ENCODE results near the gene CACNB4.
A peak's percentile ranks its signal among the peaks of the same experiment; 100 is the strongest.
"Not testable (repeated sequence)": the region's sequence is repeated elsewhere in the genome, so short reads cannot be mapped to it uniquely, and the experiment has no call there.

CACNB4 gene

GRCh38 chr2:152098496-152099366 lies at the start of gene CACNB4:
Gene CACNB4, minus strand, starts transcription at chr2:152099044.
- peak in 1 of 2 donors; percentile 3 for DNase-seq

GRCh38 chr2:152134488-152135280 lies 35.8 kb upstream of the CACNB4 start:
- DNase-seq: no peak

- DNase-seq: no peak
Measured at GRCh38 chr2:152132306-152132705, 33.5 kb upstream of the CACNB4 start.

DNA sequence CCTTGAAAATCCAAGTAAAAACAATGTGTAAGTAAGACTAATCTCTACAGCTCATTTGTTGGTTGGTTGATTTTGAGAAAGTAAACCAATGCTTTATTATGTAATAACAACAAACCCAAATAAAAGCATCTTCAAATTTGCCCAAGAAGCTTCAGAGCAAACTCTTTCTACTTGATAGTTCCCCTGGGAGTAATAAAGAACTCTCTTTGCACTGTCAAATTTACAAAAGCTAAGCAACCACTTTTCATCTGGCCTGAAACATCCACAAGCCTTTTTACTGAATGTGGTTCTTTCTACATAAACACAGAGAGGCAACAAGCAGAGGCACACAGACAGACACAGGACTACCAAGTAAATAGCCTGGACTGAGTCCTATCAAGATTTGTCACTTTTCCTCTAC lies 28.8 kb upstream of the CACNB4 start:
- no peak for DNase-seq

- no peak for DNase-seq
Measured at GRCh38 chr2:152126664-152127063, 27.8 kb upstream of the CACNB4 start.

DNA sequence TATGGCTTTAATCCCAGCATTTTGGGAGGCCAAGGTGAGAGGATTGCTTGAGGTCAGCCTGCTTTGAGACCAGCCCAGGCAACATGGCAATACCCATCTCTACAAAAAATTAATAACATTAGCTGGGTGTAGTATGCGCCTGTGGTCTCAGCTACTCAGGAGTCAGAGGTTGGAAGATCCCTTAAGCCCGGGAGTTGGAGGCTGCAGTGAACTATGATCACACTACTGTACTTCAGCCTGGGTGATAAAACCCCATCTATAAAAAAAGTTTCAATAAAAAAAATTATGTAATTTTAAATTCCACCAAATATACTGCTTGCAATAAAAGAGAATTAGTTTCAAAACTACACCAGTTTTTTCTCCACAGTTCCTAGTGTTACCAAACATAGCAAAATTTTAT lies 23.3 kb upstream of the CACNB4 start:
- no peak for DNase-seq

GRCh38 chr2:152120430-152120829 lies 21.6 kb upstream of the CACNB4 start:
- no peak for DNase-seq

GRCh38 chr2:152115952-152116351 lies 17.1 kb upstream of the CACNB4 start:
- DNase-seq: no peak

DNA sequence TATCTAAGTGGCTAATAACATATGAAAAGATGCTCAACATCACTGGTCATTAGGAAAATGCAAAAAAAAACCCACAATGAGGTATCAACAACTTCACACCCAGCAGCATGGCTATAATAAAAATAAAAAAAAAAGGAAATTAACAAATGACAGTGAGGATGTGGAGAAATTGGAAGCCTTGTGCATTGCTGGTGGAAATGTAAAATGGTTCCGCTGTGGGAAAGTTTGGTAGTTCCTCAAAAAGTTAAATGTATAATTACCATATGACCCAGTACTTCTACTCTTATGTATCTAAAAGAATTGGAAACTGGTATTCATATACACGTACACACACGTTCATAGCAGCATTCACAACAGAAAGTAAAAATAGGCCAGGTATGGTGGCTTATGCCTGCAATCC lies 15.5 kb upstream of the CACNB4 start:
- DNase-seq: no peak

GRCh38 chr2:152107140-152107539 lies 8.3 kb upstream of the CACNB4 start:
- not testable (repeated sequence) for DNase-seq

DNA sequence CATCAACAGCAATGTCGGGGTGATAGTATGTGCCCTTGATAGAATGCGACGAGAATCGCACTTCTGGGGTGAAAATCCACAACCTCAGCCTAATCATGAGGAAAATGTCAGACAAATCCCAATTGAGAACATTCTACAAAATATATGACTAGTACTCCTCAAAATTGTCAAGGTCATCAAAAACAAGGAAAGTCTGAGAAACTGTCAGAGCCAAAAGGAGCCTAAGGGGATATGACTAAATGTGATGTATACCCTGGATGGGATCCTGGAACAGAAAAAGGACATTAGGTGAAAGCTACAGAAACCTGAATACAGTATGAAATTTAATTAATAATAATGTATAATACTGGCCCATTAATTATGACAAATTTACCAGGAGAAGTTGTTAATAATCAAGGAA lies 7.6 kb upstream of the CACNB4 start:
- DNase-seq: no peak

DNA sequence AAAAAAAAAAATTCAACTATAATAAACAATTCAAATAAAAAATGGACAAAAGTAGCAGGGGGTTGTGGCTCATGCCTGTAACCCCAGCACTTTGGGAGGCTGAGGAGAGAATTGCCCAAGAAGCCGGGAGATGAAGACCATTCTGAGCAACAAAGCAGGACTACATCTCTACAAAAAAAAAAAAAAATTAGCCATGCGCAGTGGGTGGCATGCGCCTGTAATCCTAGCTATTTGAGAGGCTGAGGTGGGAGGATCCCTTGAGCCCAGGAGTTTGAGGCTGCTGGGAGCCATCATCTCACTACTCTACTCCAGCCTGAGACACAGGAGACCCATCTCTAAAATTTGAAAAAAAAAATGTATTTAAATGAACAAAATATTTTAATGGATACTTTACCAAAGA lies 4.4 kb upstream of the CACNB4 start:
- DNase-seq: no peak

DNA sequence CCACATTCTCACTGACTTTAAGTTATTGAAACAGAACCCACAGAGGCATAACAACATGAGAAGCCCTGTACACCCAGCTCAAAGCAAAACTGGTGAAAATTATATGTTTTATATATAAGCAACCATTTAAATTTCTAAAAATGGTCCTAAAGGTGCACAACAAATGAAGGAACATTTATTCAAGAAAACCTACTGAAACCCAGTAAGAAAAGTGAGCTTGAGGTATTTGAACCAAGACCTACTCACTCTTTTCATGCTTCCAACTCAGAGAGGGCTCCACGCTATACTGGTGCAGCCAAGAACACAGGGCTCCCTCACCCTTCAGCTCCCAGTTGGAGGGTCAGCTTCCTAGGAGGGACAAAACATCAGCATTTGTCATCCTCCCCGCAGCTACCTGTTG lies 2.1 kb upstream of the CACNB4 start:
- DNase-seq: no peak

- no peak for DNase-seq
Measured at GRCh38 chr2:152099367-152100050, 665 bp upstream of the CACNB4 start.

DNA sequence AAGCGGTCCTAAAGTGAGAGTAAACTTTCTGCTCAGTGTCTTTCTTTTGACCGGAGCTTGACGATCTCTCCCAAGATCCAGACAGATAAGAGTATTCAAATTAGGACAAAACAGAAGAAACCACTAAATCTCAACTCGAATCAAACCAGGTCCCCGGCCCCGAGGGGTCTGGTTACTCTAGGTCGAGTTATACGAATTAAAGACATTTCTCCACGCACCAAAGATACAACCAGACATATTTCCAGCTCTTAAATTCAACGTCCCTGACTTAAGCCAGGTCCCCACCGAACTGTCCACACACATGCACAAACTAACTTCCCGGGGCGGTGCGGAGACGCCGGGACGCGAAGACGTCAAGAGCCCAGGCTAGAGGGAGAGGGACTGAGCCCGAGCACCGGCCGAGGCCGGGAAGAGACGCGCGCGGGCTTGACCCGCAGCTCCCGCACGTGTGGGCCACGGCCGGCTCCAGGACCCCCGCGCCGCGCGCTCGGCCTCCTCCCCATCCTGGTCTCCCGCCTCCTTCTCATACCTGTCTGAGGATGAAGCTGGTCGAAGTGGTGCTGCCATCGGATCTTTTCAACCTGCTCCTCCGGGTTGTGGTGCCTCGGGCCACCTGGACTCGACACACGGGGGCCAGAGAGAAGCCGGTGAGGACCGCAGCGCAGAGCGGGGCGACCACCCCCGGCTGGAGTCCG lies 896 bp downstream of the CACNB4 start:
- DNase-seq: no peak

DNA sequence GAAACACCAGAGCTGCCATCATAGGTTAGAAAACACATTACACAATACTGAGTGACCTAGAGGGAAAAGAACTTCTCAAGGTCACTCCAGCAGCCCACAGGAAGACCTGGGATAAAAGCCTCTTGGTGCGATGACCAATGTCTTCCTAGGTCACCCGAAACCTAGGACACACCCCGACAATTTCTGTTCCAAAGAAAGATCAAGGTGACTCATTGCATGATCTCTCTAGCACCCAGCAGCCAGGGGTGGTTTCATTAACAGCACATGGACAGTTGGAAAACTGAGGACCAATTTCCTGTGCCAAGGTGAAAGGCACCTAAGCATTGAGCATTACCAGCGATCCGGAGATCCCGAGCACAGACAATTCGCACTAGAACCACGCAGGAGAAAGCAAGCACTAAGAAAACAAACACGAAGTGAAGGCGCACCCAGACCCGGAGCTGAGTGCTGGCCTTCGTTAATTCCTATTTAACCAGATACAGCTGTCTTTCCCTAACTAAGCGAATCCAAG lies 1.5 kb downstream of the CACNB4 start:
- no peak for DNase-seq

GRCh38 chr2:152095146-152095545 lies 3.7 kb downstream of the CACNB4 start:
- no peak for DNase-seq

DNA sequence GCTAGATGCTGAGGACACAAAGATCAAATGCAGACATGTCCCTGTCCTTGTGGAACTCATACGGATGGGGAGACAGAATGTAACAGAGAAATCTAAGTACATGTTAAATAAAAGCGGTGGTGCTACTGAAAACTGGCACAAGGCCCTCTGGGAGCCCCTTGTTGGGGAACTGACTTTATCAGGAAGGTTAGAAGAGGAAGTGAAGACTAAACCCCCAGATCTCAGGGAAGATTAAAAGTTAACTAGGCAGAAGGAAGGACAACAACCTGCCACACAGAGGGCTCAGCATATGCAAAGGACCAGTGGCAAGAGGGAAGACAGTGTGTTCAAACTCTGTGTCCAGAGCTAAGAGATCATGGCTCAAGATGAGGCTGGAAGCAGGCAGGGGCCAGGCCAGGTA lies 4.8 kb downstream of the CACNB4 start:
- no peak for DNase-seq

DNA sequence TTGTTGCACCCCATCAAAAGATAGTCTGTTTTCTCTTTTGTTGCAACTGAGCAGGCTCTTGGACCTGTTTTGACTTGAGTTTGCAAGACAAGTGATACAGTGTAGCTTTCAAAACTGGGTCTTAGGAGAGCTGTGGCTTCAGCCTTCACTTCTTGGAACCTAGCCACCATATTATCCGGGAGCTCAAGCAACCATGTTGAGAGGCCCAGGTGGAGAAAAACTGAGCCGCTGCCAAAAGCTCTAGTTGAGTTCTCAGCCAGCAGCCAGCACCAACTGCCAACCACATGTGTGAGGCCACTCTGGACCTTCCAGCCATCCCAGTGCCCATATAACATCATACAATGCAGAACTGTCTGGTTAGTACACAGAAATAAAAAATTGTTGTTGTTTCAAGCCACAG lies 5.4 kb downstream of the CACNB4 start:
- no peak for DNase-seq

GRCh38 chr2:152092095-152092494 lies 6.7 kb downstream of the CACNB4 start:
- no peak for DNase-seq

- not testable (repeated sequence) for DNase-seq
Measured at GRCh38 chr2:152090726-152091125, 8.1 kb downstream of the CACNB4 start.

DNA sequence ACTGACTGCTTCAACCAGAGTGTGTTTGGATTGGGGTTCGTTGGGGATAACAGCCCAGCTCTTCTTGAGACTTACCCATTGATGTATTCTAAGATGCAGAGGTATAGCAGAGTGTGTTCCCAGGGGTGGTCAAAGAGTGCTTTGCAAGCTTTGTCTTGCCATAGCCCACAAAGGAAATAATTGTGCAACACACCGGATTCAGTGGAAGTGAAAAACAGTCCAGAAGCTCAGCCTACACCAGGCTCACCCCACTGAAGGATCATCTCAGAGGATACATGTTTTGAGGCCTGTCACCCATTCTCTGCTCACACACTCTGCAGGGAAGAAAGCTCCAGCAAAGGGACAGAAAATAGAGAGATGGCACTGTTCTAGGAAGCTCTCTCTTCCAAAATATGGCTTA lies 9.6 kb downstream of the CACNB4 start:
- DNase-seq: no peak

DNA sequence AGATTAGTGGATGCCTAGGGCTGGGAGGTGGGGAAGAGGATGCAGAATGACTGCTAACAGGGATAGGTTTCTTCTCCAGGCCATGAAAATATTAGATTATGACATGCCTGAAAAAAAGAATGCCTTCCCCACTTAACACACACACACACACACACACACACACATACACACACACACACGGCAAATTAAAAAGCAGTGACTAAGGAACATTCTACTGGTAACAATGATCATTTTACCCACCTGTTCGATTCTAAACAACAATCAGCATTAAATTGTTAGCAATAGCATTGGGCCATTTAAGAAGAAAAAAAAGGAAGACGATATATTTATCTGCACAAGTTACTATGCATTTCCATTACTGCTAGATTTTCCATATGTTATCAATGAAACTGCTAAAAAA lies 10.8 kb downstream of the CACNB4 start:
- no peak for DNase-seq

Measured in CD4-positive, alpha-beta T cell treated with Interferon alpha-2 for 1 hour (primary cell).